H1 (cell line): Measurements from ENCODE around the gene IL2RA. TPM values are rescaled to one million over a fixed set of nuclear protein-coding genes. Genes with fewer than 3 reads are reported as not detected.
A peak's percentile ranks its signal among the peaks of the same experiment; 100 is the strongest.

ENCODE experiments used
- CTCF ChIA-PET: fragments of 300-600 bp; sonication (Branson Sonifier 250); formaldehyde crosslinking; loops from one replicate; lab custom pipeline; 2021; ENCODE audit not compliant: partially characterized antibody; lab: Charles Lee
- POLR2A ChIA-PET: fragments of 300-600 bp; sonication (Branson Sonifier 250); formaldehyde crosslinking; loops from one replicate; lab custom pipeline; 2021; ENCODE audit warnings: inconsistent platforms; ENCODE audit not compliant: partially characterized antibody; lab: Charles Lee
- DNase-seq, 2 experiments: peaks; one replicate each; pipeline versions ENCODE4 v3.0.0 to v3.0.0-alpha.2; 2010 to 2022; ENCODE audit warnings: low spot score in 2 of 2, low read depth in 1 of 2, mixed read lengths in 1 of 2
- FAIRE-seq: peaks from 2 replicates; lab custom pipeline; 2011; peaks lifted over from hg19 to GRCh38; lab: Jason Lieb, UNC
- H2AFZ ChIP-seq: 2 replicates; pipeline ENCODE4 v1.8.1; 2012; ENCODE audit warnings: low read length, inconsistent platforms
- H2AK5ac ChIP-seq: 2 replicates; pipeline ENCODE4 v1.6.1; 2013; ENCODE audit warnings: low read depth, low read length
- H2BK120ac ChIP-seq: replicated peaks from 2 replicates; pipeline ENCODE3; 2013; ENCODE audit warnings: low read depth, low read length, inconsistent platforms
- H2BK12ac ChIP-seq: 2 replicates; pipeline ENCODE4 v1.6.1; 2013; ENCODE audit warnings: low read depth, low read length
- H2BK15ac ChIP-seq: 2 replicates; pipeline ENCODE4 v1.6.1; 2013; ENCODE audit warnings: low read length
- H2BK20ac ChIP-seq: 2 replicates; pipeline ENCODE4 v1.6.1; 2013; ENCODE audit warnings: low read length
- H2BK5ac ChIP-seq: 2 replicates; pipeline ENCODE4 v1.6.1; 2013; ENCODE audit warnings: low read depth, low read length
- H3K14ac ChIP-seq: 2 replicates; pipeline ENCODE4 v1.6.1; 2013; ENCODE audit warnings: inconsistent platforms; ENCODE audit not compliant: insufficient read length
- H3K18ac ChIP-seq: 2 replicates; pipeline ENCODE4 v1.6.1; 2013; ENCODE audit warnings: low read length; ENCODE audit errors: extremely low read depth
- H3K23ac ChIP-seq: 2 replicates; pipeline ENCODE4 v1.6.1; 2013; ENCODE audit warnings: inconsistent platforms; ENCODE audit not compliant: insufficient read length
- H3K23me2 ChIP-seq: 2 replicates; pipeline ENCODE4 v1.6.1; 2013; ENCODE audit warnings: low read depth, low read length
- H3K27ac ChIP-seq: 2 replicates; pipeline ENCODE4 v1.6.1; 2011; ENCODE audit warnings: low read depth, low read length, inconsistent platforms
- H3K27me3 ChIP-seq, 4 experiments: replicated peaks in 1 of 4; 1 replicate in 1 of 4; 2 replicates in 3 of 4; pipeline versions ENCODE4 v1.6.1 to v1.8.1; 2011 to 2013; ENCODE audit warnings: low read length in 3 of 4, mild to moderate bottlenecking in 3 of 4, inconsistent platforms in 2 of 4, mixed read lengths in 2 of 4, moderate library complexity in 1 of 4; ENCODE audit not compliant: control insufficient read depth in 3 of 4, insufficient read depth in 3 of 4; ENCODE audit errors: extremely low read depth in 1 of 4
- H3K36me3 ChIP-seq, 4 experiments: 2 replicates each; pipeline versions ENCODE4 v1.6.1 to v1.8.1; 2011 to 2013; ENCODE audit warnings: mild to moderate bottlenecking in 4 of 4, low read length in 3 of 4, moderate library complexity in 2 of 4, control low read depth in 1 of 4, inconsistent platforms in 1 of 4; ENCODE audit not compliant: insufficient read depth in 4 of 4, control insufficient read depth in 2 of 4
- H3K4ac ChIP-seq: replicated peaks from 2 replicates; pipeline ENCODE3; 2013; ENCODE audit warnings: low read length, low read depth, mixed read lengths, inconsistent platforms; ENCODE audit not compliant: insufficient read length
- H3K4me1 ChIP-seq, 4 experiments: replicated peaks in 1 of 4; 1 replicate in 1 of 4; 2 replicates in 3 of 4; pipeline versions ENCODE4 v1.6.1 to v1.8.1; 2011 to 2013; ENCODE audit warnings: low read length in 3 of 4, inconsistent platforms in 2 of 4, mixed read lengths in 1 of 4; ENCODE audit not compliant: insufficient read depth in 4 of 4, control insufficient read depth in 3 of 4
- H3K4me2 ChIP-seq, 2 experiments: 2 replicates each; pipeline versions ENCODE4 v1.6.1 to v1.8.1; 2011 to 2013; ENCODE audit warnings: low read depth in 2 of 2, low read length in 2 of 2, control low read depth in 1 of 2, inconsistent platforms in 1 of 2, mild to moderate bottlenecking in 1 of 2; ENCODE audit not compliant: insufficient read depth in 1 of 2
- H3K4me3 ChIP-seq, 4 experiments: fragments of 200-600, 300-600 bp in 1 of 4; sonication (generic), shearing (Covaris generic), sonication (Bioruptor Twin) in 1 of 4; 2 replicates each; pipeline versions ENCODE4 v1.5.1 to v1.8.1; 2011 to 2016; ENCODE audit warnings: low read length in 4 of 4, low read depth in 3 of 4, control low read depth in 2 of 4, inconsistent platforms in 2 of 4, mild to moderate bottlenecking in 2 of 4, mixed read lengths in 1 of 4, moderate library complexity in 1 of 4; ENCODE audit not compliant: insufficient read depth in 2 of 4; ENCODE audit errors: extremely low read depth in 1 of 4
- H3K56ac ChIP-seq: replicated peaks from 2 replicates; pipeline ENCODE3; 2013; ENCODE audit warnings: low read depth, mild to moderate bottlenecking, mixed read lengths, low read length, inconsistent platforms; ENCODE audit not compliant: insufficient read length
- H3K79me1 ChIP-seq: 2 replicates; pipeline ENCODE4 v1.6.1; 2013; ENCODE audit warnings: low read depth, low read length, control low read depth
- H3K79me2 ChIP-seq, 2 experiments: 2 replicates each; pipeline versions ENCODE4 v1.6.1 to v1.8.1; 2012 to 2013; ENCODE audit warnings: low read length in 2 of 2, mild to moderate bottlenecking in 2 of 2, inconsistent platforms in 1 of 2; ENCODE audit not compliant: insufficient read depth in 2 of 2, control insufficient read depth in 1 of 2
- H3K9ac ChIP-seq, 4 experiments: replicated peaks in 1 of 4; 1 replicate in 1 of 4; 2 replicates in 3 of 4; pipeline versions ENCODE4 v1.6.1 to v1.8.1; 2011 to 2013; ENCODE audit warnings: low read depth in 3 of 4, low read length in 3 of 4, control low read depth in 2 of 4, mild to moderate bottlenecking in 2 of 4, moderate library complexity in 2 of 4, inconsistent platforms in 1 of 4; ENCODE audit errors: extremely low read depth in 1 of 4
- H3K9me3 ChIP-seq, 2 experiments: 2 replicates each; pipeline versions ENCODE4 v1.6.1 to v1.8.1; 2012 to 2013; ENCODE audit warnings: mild to moderate bottlenecking in 2 of 2, moderate library complexity in 2 of 2, control low read depth in 1 of 2, inconsistent platforms in 1 of 2, low read depth in 1 of 2, low read length in 1 of 2, mixed read lengths in 1 of 2; ENCODE audit not compliant: insufficient read depth in 2 of 2
- H4K20me1 ChIP-seq, 2 experiments: replicated peaks in 1 of 2; 2 replicates each; pipeline versions ENCODE3 to v1.8.1; 2011 to 2013; ENCODE audit warnings: inconsistent platforms in 2 of 2, low read length in 2 of 2, mild to moderate bottlenecking in 1 of 2; ENCODE audit not compliant: insufficient read depth in 2 of 2, control insufficient read depth in 1 of 2
- H4K5ac ChIP-seq: 2 replicates; pipeline ENCODE4 v1.6.1; 2013; ENCODE audit warnings: low read length, low read depth, mixed read lengths, inconsistent platforms; ENCODE audit not compliant: insufficient read length
- H4K8ac ChIP-seq: 2 replicates; pipeline ENCODE4 v1.8.0; 2013; ENCODE audit warnings: mild to moderate bottlenecking, moderate library complexity, low read length, inconsistent platforms; ENCODE audit not compliant: insufficient read depth; ENCODE audit errors: extremely low read depth
- H4K91ac ChIP-seq: replicated peaks from 2 replicates; pipeline ENCODE3; 2013; ENCODE audit warnings: low read length, mixed read lengths, inconsistent platforms; ENCODE audit not compliant: insufficient read length
- CBX5 ChIP-seq: fragments of 300-800, 300-1000 bp; sonication (generic); IDR thresholded peaks from 2 replicates; pipeline ENCODE4 v1.7.1; 2016; ENCODE audit warnings: antibody characterized with exemption, low read length, low read depth
- CHD1 ChIP-seq: IDR thresholded peaks from 2 replicates; pipeline ENCODE4 v1.6.1; 2012; ENCODE audit warnings: low read depth, low read length, improper control_type of control experiment
- CHD2 ChIP-seq: IDR thresholded peaks from 2 replicates; pipeline ENCODE4 v1.6.1; 2012; ENCODE audit warnings: low read length, improper control_type of control experiment
- EGR1 ChIP-seq: IDR thresholded peaks from 2 replicates; pipeline ENCODE4 v1.6.1; 2011; ENCODE audit warnings: low read depth, low read length, borderline replicate concordance
- EP300 ChIP-seq, 2 experiments: IDR thresholded peaks; 1 replicate in 1 of 2; 2 replicates in 1 of 2; pipeline ENCODE4 v1.6.1; 2011 to 2012; ENCODE audit warnings: low read depth in 2 of 2, low read length in 2 of 2, mild to moderate bottlenecking in 2 of 2, borderline replicate concordance in 1 of 2, inconsistent platforms in 1 of 2, moderate library complexity in 1 of 2
- HDAC6 ChIP-seq: IDR thresholded peaks from one replicate; pipeline ENCODE4 v1.7.1; 2012; ENCODE audit warnings: low read depth, mild to moderate bottlenecking, inconsistent platforms, low read length, moderate library complexity
- POLR2A ChIP-seq, 2 experiments: IDR thresholded peaks; 1 replicate in 1 of 2; 2 replicates in 1 of 2; pipeline ENCODE4 v1.6.1; 2011; ENCODE audit warnings: low read depth in 2 of 2, low read length in 2 of 2, mild to moderate bottlenecking in 2 of 2; ENCODE audit errors: control extremely low read depth in 1 of 2
- POU5F1 ChIP-seq: IDR thresholded peaks from 2 replicates; pipeline ENCODE4 v1.6.1; 2011; ENCODE audit warnings: low read depth, mild to moderate bottlenecking, low read length, moderate library complexity
- RAD21 ChIP-seq, 2 experiments: IDR thresholded peaks in 1 of 2; conservative IDR thresholded peaks in 1 of 2; 2 replicates each; pipeline ENCODE4 v1.6.1; 2011; ENCODE audit warnings: low read depth in 2 of 2, low read length in 2 of 2, improper control_type of control experiment in 1 of 2, inconsistent platforms in 1 of 2, mild to moderate bottlenecking in 1 of 2, moderate library complexity in 1 of 2
- SIX5 ChIP-seq: IDR thresholded peaks from 2 replicates; pipeline ENCODE4 v1.6.1; 2011; ENCODE audit warnings: mild to moderate bottlenecking, low read depth, low read length
- SP2 ChIP-seq: IDR thresholded peaks from 2 replicates; pipeline ENCODE4 v1.6.1; 2012; ENCODE audit warnings: mild to moderate bottlenecking, low read length, inconsistent platforms
- TAF1 ChIP-seq: IDR thresholded peaks from 2 replicates; pipeline ENCODE4 v1.6.1; 2011; ENCODE audit warnings: mild to moderate bottlenecking, low read depth, low read length
- TCF12 ChIP-seq: IDR thresholded peaks from 2 replicates; pipeline ENCODE4 v1.6.1; 2011; ENCODE audit warnings: low read depth, mild to moderate bottlenecking, low read length
- TEAD4 ChIP-seq: IDR thresholded peaks from 2 replicates; pipeline ENCODE4 v1.6.1; 2012; ENCODE audit warnings: low read depth, low read length, inconsistent platforms, mixed read lengths
- WGBS, 2 experiments: shearing (Covaris generic) in 1 of 2; methylation state at CpG; one replicate each; pipeline versions ENCODE4 v1.1.6 to v1.1.7; 2013 to 2015; ENCODE audit warnings: low lambda C conversion rate in 2 of 2, mixed read lengths in 2 of 2, inconsistent platforms in 1 of 2, low coverage in 1 of 2, missing lambda C conversion rate in 1 of 2; ENCODE audit not compliant: insufficient replicate concordance in 2 of 2, insufficient coverage in 1 of 2, insufficient read length in 1 of 2; ENCODE audit errors: extremely low coverage in 1 of 2, missing lambda C conversion rate in 1 of 2; 5-methylcytosine and 5-hydroxymethylcytosine counted together
- polyA plus RNA-seq, 7 experiments: library from polyadenylated mRNA; depleted of rRNA in 3 of 7; stranded (reverse) in 5 of 7; unstranded in 2 of 7; fragments of >200 nt in 5 of 7; fragments of 200-250 nt in 2 of 7; gene quantifications; 1 replicate in 5 of 7; 2 replicates in 1 of 7; 4 replicates in 1 of 7; pipeline versions ENCODE4 v1.2.1 to v1.2.3, GENCODE V29; 2011 to 2013; ENCODE audit warnings: missing spikeins in 2 of 7, mixed read lengths in 2 of 7
- total RNA-seq: library from RNA; stranded (reverse); fragmentation: NEBNext Ultra II Directional; extraction: Animal tissue kit (Norgen Biotek cat#: 25700); gene quantifications from 2 replicates; pipeline ENCODE4 v1.2.1, GENCODE V29; 2021
- TF ChIP-seq, protein P1 (sequence below): IDR thresholded peaks from 2 replicates; pipeline ENCODE4 v1.6.1; 2012; ENCODE audit warnings: inconsistent platforms

Gene IL2RA
- total and polyA plus RNA-seq, 2 of the 8 experiments (the other 6 are each of a cell fraction or from before 2014, with no cell fraction given), result not detected

- Histone ChIP-seq H3K36me3 (no peaks in the 10 kb centered on the region), H3K9ac (no peak overlapping the region), H3K23me2 (peaks cover 14% of the 10 kb centered on the region), H3K27me3 (peaks cover 3 to 43% (median 36%) of the 10 kb centered on the region in 4 experiments), H2AK5ac (no peak overlapping the region), H3K4me1 (peaks cover 0 to 3% (median 1%) of the 10 kb centered on the region in 4 experiments; a peak in 2 of 7 replicates), H2AFZ (peak overlapping the region; percentile 80; the same call in 1 of the 2 replicates), H3K18ac (no peak overlapping the region), H3K4ac (no peak overlapping the region), H3K79me2 (no peaks in the 10 kb centered on the region), H4K20me1 (peaks cover 0 to 2% of the 10 kb centered on the region in 2 experiments), H4K8ac (no peak overlapping the region), H4K91ac (no peak overlapping the region), H3K14ac (no peak overlapping the region), H2BK15ac (no peak overlapping the region), H3K56ac (no peak overlapping the region), H2BK20ac (no peak overlapping the region), H4K5ac (no peak overlapping the region), H2BK12ac (no peak overlapping the region), H3K4me3 (peak overlapping the region; percentile 75 to 80 (median 79)), H2BK5ac (no peak overlapping the region), H2BK120ac (no peak overlapping the region), H3K79me1 (no peaks in the 10 kb centered on the region), H3K9me3 (no peaks in the 10 kb centered on the region), H3K27ac (no peak overlapping the region), H3K23ac (no peak overlapping the region), H3K4me2 (peak overlapping the region; percentile 77 to 90)
- ChIA-PET POLR2A (interaction anchor here (2.1 kb wide), 1 partner anchor 225 kb away, joined by 6 read pairs; the partner anchor contains the start of gene PFKFB3), CTCF (interaction anchor here (0.6 to 1.2 kb wide), 2 partner anchors 26 to 224 kb away, joined by 3 to 4 read pairs; partner anchors contain the start of gene PFKFB3)
- FAIRE-seq, result no peak
- no peak for DNase-seq
- 17% methylated on average over 6 of the region's 6 CpGs; no CpG with 5 or more reads in 1 of the 2 experiments for WGBS, 2 experiments
- TF ChIP-seq TCF12 (no peak), CBX5 (no peak), CHD2 (no peak), POU5F1 (no peak), EGR1 (no peak), HDAC6 (no peak), TAF1 (no peak), RAD21 (IDR thresholded peaks at IDR 0.05 in 1 of 2, conservative IDR thresholded peaks at IDR 0.05 in 1 of 2; ENCODE audit: low read depth in 2 of 2, low read length in 2 of 2) (no peak), POLR2A (IDR thresholded peaks at IDR 0.05; ENCODE audit: control extremely low read depth in 1 of 2, low read depth in 2 of 2, low read length in 2 of 2) (no peak), CHD1 (no peak), SIX5 (no peak), TEAD4 (no peak), EP300 (IDR thresholded peaks at IDR 0.05; ENCODE audit: borderline replicate concordance in 1 of 2, low read depth in 2 of 2, low read length in 2 of 2) (no peak), SP2 (no peak)
- TF ChIP-seq, protein P1, sequence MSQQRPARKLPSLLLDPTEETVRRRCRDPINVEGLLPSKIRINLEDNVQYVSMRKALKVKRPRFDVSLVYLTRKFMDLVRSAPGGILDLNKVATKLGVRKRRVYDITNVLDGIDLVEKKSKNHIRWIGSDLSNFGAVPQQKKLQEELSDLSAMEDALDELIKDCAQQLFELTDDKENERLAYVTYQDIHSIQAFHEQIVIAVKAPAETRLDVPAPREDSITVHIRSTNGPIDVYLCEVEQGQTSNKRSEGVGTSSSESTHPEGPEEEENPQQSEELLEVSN, result no peak
Measured at GRCh38 chr10:5978230-5978489, 84.0 kb downstream of the IL2RA start.
